HEK293T (cell line): Measurements from ENCODE around the gene RAC3.

ENCODE experiments used
- BHLHE40 ChIP-seq: fragments of 450-650 bp; IDR thresholded peaks from 2 replicates; pipeline ENCODE4 v1.6.1; 2016; ENCODE audit warnings: mild to moderate bottlenecking, moderate library complexity, borderline replicate concordance
- ELF4 ChIP-seq: fragments of 450-650 bp; IDR thresholded peaks from 2 replicates; pipeline ENCODE4 v1.6.1; 2017; ENCODE audit warnings: antibody characterized with exemption
- FOXA1 ChIP-seq: fragments of 450-650 bp; IDR thresholded peaks from 2 replicates; pipeline ENCODE4 v1.6.1; 2016; ENCODE audit warnings: mild to moderate bottlenecking
- FOXM1 ChIP-seq: fragments of 450-650 bp; IDR thresholded peaks from 2 replicates; pipeline ENCODE4 v1.6.1; 2017; ENCODE audit warnings: mild to moderate bottlenecking, borderline replicate concordance
- HDGF ChIP-seq: fragments of 450-650 bp; IDR thresholded peaks from 2 replicates; pipeline ENCODE4 v1.6.1; 2017; ENCODE audit warnings: antibody characterized with exemption, borderline replicate concordance
- L3MBTL2 ChIP-seq: fragments of 450-650 bp; conservative IDR thresholded peaks from 2 replicates; pipeline ENCODE4 v1.6.1; 2016; ENCODE audit warnings: mild to moderate bottlenecking
- LEF1 ChIP-seq: fragments of 450-650 bp; IDR thresholded peaks from 2 replicates; pipeline ENCODE4 v1.6.1; 2017; ENCODE audit warnings: mild to moderate bottlenecking, borderline replicate concordance
- NFRKB ChIP-seq: fragments of 450-650 bp; IDR thresholded peaks from 2 replicates; pipeline ENCODE4 v1.6.1; 2016; ENCODE audit warnings: mild to moderate bottlenecking, moderate library complexity
- PKNOX1 ChIP-seq: fragments of 450-650 bp; IDR thresholded peaks from 2 replicates; pipeline ENCODE4 v1.6.1; 2016
- SP1 ChIP-seq: fragments of 450-650 bp; IDR thresholded peaks from 2 replicates; pipeline ENCODE4 v1.6.1; 2017
- SUZ12 ChIP-seq: fragments of 450-650 bp; IDR thresholded peaks from 2 replicates; pipeline ENCODE4 v1.6.1; 2016; ENCODE audit warnings: mild to moderate bottlenecking

- TF ChIP-seq PKNOX1, result no peak; the same call in 1 of the 2 replicates
- TF ChIP-seq ELF4, result no peak
- TF ChIP-seq SP1, result no peak
- TF ChIP-seq FOXA1, result no peak
- TF ChIP-seq FOXM1, result no peak
- no peak for TF ChIP-seq HDGF
- no peak for TF ChIP-seq NFRKB
- no peak for TF ChIP-seq LEF1
- no peak for TF ChIP-seq BHLHE40
- TF ChIP-seq SUZ12, result no peak
- no peak for TF ChIP-seq L3MBTL2
Measured at GRCh38 chr17:82018152-82018988, 13.1 kb upstream of the RAC3 start.
